Measurements from ENCODE around the gene SHROOM3.
A peak's percentile ranks its signal among the peaks of the same experiment; 100 is the strongest.

Gene SHROOM3

DNA sequence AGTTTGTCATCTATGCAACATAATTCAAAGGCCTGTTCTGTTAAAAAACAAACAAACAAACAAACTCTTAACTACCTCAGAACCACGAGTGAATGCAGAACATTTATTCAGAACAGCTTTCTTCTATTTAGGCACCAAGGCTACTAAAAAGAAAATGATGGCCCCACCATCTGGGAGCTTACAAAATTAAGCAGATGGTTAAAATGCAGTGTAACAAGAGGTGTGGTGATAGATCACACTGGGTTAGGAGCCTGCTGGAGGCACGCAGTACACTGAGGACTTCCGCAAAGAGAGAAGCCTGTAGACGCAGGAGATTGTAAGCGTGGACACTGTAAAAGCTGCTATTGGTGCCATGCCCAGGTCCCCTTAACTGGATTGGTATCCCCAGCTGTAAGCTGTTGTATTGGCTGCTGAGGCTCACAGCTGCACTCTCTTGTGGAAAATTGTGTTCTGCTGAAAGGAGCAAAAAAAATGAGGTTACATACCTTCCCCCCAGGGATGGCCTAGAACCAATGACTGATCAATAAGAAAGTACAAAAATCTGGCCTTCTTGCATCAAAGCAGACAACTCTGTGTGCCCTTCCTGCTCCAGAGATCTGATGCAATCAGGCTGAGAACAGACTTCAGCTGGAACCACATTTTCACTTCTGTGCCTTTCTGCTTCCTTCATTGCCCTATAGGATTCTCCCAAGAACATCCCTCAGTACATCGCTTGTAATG, 60.0 kb downstream of the SHROOM3 start:
- no peak for FAIRE-seq

GRCh38 chr4:76498550-76498949, 63.5 kb downstream of the SHROOM3 start:
- no peak for FAIRE-seq

GRCh38 chr4:76499461-76499860, 64.4 kb downstream of the SHROOM3 start:
- FAIRE-seq = no peak

GRCh38 chr4:76502886-76503285, 67.9 kb downstream of the SHROOM3 start:
- FAIRE-seq = no peak

GRCh38 chr4:76504613-76505465, 69.8 kb downstream of the SHROOM3 start:
- FAIRE-seq = peak; percentile 57

DNA sequence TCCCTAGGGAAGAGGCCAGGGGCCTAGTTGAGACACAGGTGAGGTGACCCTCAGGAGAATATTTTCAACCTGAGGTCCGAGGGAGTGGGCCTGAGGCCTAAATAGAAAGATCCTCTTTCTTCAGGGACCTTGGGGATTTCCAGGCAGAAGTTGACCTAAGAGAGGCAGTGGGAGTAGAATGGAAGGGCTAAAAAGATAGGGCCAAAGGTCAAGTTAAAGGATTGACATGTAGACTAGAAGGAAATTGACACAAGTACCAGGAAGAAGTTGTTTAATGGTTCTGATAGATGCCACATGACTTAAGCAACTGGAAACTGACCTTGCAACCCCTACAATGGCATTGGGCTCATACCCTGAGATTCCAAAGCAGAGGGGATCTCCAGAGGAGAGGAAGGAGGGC, 76.9 kb downstream of the SHROOM3 start:
- FAIRE-seq = no peak

DNA sequence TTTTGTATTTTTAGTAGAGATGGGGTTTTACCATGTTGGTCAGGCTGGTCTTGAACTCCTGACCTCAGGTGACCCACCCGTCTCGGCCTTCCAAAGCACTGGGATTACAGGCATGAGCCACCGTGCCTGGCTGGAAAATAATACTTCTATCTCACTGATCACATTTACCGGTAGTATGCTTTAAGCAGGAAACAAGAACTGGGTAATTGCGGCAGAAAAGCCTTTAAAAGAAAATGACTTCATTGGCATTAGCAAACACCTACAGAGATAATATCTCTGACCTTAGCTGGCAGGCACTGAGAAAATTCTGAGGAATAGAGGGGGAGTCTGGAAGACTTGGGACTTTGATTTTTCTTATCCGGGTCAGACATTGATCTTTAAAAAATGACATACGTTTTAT, 78.5 kb downstream of the SHROOM3 start:
- FAIRE-seq = no peak

GRCh38 chr4:76514087-76514486, 79.1 kb downstream of the SHROOM3 start:
- no peak for FAIRE-seq

GRCh38 chr4:76515975-76516843, 81.2 kb downstream of the SHROOM3 start:
- no peak for FAIRE-seq

DNA sequence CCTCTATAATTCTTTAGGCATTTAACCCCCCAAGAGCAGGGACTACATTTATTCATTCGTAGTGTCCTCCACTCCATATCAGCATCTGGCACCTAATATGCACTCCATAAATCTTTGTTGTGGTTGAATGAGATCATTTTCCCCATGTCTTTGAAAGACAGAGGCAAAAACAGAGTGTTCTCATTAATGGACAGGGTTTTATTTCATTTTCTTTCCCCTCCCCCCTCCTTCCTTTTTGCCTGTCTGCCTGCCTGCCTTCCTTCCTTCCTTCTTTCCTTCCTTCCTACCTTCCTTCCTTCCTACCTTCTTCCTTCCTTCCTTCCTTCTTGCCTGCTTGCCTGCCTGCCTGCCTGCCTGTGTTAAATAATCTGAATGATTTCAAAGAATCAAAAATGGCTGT, 83.2 kb downstream of the SHROOM3 start:
- no peak for FAIRE-seq

DNA sequence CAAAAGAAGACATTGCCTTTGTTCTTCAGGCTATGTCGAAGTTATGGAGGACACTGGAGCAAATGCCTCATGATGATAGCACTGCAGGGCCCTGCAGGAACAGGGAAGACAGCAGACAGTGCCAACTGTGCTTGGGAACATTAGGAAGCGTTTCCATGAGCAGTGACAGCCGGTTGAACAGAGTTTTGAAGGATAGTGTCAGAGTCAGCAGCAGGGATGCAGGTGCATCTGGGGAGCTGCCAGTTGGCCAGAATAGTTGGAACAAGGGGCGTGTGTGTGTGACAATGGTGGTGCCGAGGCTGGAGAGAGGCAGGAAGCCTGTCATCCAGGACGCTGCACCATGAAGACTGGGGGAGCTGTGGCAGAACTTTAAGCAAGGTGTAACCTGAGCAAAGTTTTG, 88.6 kb downstream of the SHROOM3 start:
- FAIRE-seq = no peak

- no peak for FAIRE-seq
Measured at GRCh38 chr4:76525751-76526150, 90.7 kb downstream of the SHROOM3 start.

DNA sequence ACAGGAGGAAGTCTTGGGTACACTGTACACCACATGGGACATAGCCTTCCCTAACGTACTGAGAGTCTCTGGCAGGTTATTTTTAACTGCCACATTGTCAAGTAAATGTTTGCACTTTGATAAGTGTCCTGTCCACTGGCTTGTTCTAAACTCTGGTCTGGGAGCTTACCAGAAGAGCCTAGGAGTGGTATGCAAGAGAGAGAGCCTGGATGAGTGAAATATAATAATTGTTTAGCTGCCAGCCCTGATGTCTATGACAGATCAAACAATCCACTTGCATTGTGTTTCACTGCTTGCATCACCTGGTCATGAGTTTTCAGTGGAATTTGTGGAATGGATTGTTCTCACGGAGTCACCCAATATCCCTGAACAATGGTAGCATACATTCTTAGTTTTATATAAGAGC, 91.6 kb downstream of the SHROOM3 start:
- FAIRE-seq = no peak

DNA sequence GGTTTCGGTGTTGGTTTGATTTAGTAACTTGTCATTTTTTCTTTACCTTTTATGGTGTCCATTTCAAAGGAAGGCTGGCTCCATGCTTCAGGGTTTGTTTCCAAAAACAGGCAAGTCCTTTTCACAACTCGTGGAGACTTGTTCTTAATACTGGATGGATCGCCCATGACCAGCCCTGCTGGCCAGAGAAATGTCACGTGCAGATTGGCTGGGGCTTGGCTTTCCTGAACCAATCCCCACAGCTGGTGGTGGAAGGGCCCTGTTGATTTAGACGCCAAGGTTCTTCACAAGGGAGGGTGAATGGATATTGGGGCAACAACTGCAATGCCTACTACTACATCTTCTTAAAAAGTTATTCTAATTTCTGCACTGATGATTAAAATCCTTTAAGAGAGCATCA, 92.6 kb downstream of the SHROOM3 start:
- FAIRE-seq = no peak

- FAIRE-seq = no peak
Measured at GRCh38 chr4:76531597-76531996, 96.6 kb downstream of the SHROOM3 start.

DNA sequence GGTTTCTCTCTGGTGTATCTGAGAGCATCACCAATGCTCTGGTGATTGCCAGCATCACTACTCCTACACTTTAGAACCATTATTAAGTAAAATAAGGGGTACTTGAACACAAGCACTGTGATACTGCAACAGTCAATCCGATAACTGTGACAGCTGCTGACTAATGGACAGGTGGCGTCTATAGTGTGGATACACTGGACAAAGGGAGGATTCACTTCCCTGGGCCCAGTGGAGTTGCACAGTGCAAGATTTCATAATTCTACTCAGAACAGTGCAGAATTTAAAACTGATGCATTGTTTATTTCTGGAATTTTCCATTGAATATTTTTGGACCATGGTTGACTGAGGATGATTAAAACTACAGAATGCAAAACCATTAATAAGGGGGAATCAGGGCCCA, 97.8 kb downstream of the SHROOM3 start:
- FAIRE-seq = no peak

DNA sequence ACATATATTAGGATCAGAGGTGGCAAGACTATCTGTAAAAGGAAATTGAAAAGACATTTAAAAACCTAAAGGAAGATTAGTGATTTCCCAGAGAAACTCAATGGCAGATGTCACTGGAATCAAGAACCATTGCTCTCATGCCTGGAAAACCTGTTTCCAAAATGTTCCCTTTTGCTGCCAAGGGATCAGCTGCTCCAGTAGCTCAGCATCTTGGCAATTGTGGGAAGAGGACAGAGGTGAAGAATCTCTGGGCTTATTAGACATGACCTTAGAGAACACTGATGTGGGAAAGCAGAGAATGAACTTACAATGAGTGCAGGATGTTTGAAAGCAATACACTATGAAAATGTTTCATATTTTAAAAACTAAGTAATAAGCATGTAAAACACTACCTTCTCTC, 98.3 kb downstream of the SHROOM3 start:
- FAIRE-seq = no peak

- FAIRE-seq = no peak
Measured at GRCh38 chr4:76535603-76536372, 100.8 kb downstream of the SHROOM3 start.

GRCh38 chr4:76536373-76536689, 101.3 kb downstream of the SHROOM3 start:
- no peak for FAIRE-seq

DNA sequence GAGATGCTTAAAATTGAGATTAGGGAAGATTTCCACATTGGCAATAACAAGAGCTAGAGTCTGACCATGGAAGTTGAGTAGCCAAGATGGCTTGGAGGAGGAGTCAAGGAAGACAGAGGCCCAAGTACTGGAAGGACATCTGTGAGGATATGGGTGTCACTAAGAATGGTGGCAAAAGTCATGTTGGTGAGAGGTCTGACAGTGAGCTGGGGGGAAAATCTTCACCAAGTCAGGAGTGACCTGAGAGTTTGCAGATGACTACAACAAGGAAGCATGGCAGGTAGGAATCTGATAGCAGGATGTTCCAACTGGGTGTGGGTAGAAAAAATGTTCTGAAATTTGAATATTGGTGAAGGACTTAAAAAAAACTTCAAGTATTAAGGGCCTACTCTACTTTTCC, 103.3 kb downstream of the SHROOM3 start:
- no peak for FAIRE-seq

GRCh38 chr4:76539979-76540378, 105.0 kb downstream of the SHROOM3 start:
- FAIRE-seq = no peak

DNA sequence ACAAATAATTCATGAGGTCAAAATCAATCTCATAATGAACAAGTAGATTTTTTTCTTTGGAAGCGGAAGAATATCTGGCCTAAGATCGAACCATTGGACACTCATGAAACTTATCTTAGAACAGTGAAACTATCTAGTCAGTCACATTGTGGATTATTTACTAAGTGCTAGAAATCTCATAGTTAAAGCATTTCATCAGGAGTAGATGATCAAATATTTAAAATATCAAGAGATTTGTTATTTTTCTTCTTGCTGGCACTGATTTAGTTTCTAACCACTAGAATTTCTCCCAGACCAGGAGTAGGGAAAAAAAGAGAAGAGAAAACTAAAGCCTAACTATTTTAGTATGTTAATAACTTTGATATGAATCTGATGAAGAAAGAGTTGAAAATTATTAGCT, 105.5 kb downstream of the SHROOM3 start:
- FAIRE-seq = no peak

GRCh38 chr4:76543378-76543777, 108.3 kb downstream of the SHROOM3 start:
- no peak for FAIRE-seq

Data from endometrium (tissue), 2 donors.